ENCODE measurements around the gene SDHB. TPM values are rescaled to one million over a fixed set of nuclear protein-coding genes. Genes with fewer than 3 reads are reported as not detected.

The SDHB gene
- total and polyA plus RNA-seq, 9 of the 15 experiments (the other 6 are each of a cell fraction or from before 2014, with no cell fraction given), result 207 to 554 (median 365) TPM

GRCh38 chr1:16978139-16978538 lies 75.7 kb downstream of the SDHB start (continued):
- TF ChIP-seq ZBTB11 (CRISPR knock-in tag; IDR thresholded peaks at IDR 0.05) (no peak), CAMTA2 (CRISPR knock-in tag; conservative IDR thresholded peaks at IDR 0.05) (no peak), ZNF695 (CRISPR knock-in tag; IDR thresholded peaks at IDR 0.05) (no peak), MBD2 (IDR thresholded peaks at IDR 0.05; ENCODE audit: borderline replicate concordance, low read depth) (no peak), MAFG (tag; conservative IDR thresholded peaks at IDR 0.05) (no peak)

- Histone ChIP-seq H3K27me3 (ENCODE audit: control insufficient read depth in 2 of 2, insufficient read depth in 2 of 2, low read length in 2 of 2) (peaks cover 21 to 29% of the 10 kb centered on the region in 2 experiments; a peak in 4 of 5 replicates), H3K4me3 (no peak overlapping the region), H2AFZ (ENCODE audit: low read depth, low read length) (no peak overlapping the region), H3K36me3 (ENCODE audit: control insufficient read depth, insufficient read depth, low read length) (no peaks in the 10 kb centered on the region), H3K4me1 (replicated peaks in 1 of 2; ENCODE audit: control insufficient read depth in 2 of 2, insufficient read depth in 2 of 2, low read length in 2 of 2) (peaks cover 0 to 45% of the 10 kb centered on the region in 2 experiments; a peak in 2 of 5 replicates), H3K27ac (ENCODE audit: extremely low read depth, low read depth, low read length) (no peak overlapping the region), H4K20me1 (replicated peaks; ENCODE audit: control insufficient read depth, insufficient read depth, low read length) (peaks cover 21% of the 10 kb centered on the region; the same call in 1 of the 2 replicates), H3K9ac (ENCODE audit: insufficient read depth in 1 of 2, low read depth in 2 of 2, low read length in 2 of 2) (peak overlapping the region in 1 of 2 experiments; percentile 52; a peak in 2 of 4 replicates), H3K4me2 (ENCODE audit: insufficient read depth, low read length) (no peak overlapping the region), H3K79me2 (ENCODE audit: control insufficient read depth, insufficient read depth, low read length) (no peaks in the 10 kb centered on the region), H3K9me3 (replicated peaks; ENCODE audit: control insufficient read depth, insufficient read depth, low read depth, low read length) (no peaks in the 10 kb centered on the region), H3K9me1 (ENCODE audit: control insufficient read depth, insufficient read depth, low read length) (no peaks in the 10 kb centered on the region)
- intact Hi-C loops (cut with micrococcal nuclease), result no loop called here
- DNase-seq (ENCODE audit: extremely low read depth in 1 of 4, low spot score in 3 of 4) (no peak), ATAC-seq (no peak), FAIRE-seq (no peak)
- BruUV-seq (replicated peaks), result no TSS peak
- ChIA-PET POLR2A (interaction anchor here (1.0 kb wide), 2 partner anchors 12 to 72 kb away, joined by 5 to 7 read pairs; no protein-coding TSS in a partner anchor), CTCF (ENCODE audit: low intra/inter-chr PET ratio) (no interaction called here)
- TF ChIP-seq ZNF41 (CRISPR knock-in tag; conservative IDR thresholded peaks at IDR 0.05) (no peak), PHB (CRISPR knock-in tag; IDR thresholded peaks at IDR 0.05) (no peak), FUS (optimal IDR thresholded peaks at IDR 0.05; ENCODE audit: low read depth, low read length) (no peak), COPS2 (conservative IDR thresholded peaks at IDR 0.05) (no peak), ZNF431 (CRISPR knock-in tag; IDR thresholded peaks at IDR 0.05) (no peak), POU5F1 (IDR thresholded peaks at IDR 0.05; ENCODE audit: borderline replicate concordance, low read depth, low read length, partially characterized antibody) (no peak), HOXB6 (CRISPR knock-in tag; IDR thresholded peaks at IDR 0.05; ENCODE audit: borderline replicate concordance) (no peak), ZNF232 (CRISPR knock-in tag; IDR thresholded peaks at IDR 0.05) (no peak), GABPB1 (CRISPR knock-in tag; IDR thresholded peaks at IDR 0.05) (no peak), HDAC3 (IDR thresholded peaks at IDR 0.05; ENCODE audit: borderline replicate concordance, partially characterized antibody) (no peak), ZNF253 (CRISPR knock-in tag; conservative IDR thresholded peaks at IDR 0.05) (no peak), SRSF9 (IDR thresholded peaks at IDR 0.05; ENCODE audit: borderline replicate concordance, low read depth, low read length) (no peak), ZNF165 (CRISPR knock-in tag; IDR thresholded peaks at IDR 0.05; ENCODE audit: borderline replicate concordance) (no peak)
- TF ChIP-seq, protein P1, sequence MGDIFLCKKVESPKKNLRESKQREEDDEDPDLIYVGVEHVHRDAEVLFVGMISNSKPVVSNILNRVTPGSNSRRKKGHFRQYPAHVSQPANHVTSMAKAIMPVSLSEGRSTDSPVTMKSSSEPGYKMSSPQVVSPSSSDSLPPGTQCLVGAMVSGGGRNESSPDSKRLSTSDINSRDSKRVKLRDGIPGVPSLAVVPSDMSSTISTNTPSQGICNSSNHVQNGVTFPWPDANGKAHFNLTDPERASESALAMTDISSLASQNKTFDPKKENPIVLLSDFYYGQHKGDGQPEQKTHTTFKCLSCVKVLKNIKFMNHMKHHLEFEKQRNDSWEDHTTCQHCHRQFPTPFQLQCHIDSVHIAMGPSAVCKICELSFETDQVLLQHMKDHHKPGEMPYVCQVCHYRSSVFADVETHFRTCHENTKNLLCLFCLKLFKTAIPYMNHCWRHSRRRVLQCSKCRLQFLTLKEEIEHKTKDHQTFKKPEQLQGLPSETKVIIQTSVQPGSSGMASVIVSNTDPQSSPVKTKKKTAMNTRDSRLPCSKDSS (IDR thresholded peaks at IDR 0.05; ENCODE audit: low read depth, partially characterized antibody), result no peak
- in situ Hi-C loops (cut with MboI), result no loop called here
- WGBS (ENCODE audit: insufficient coverage, low coverage, missing lambda C conversion rate), result 53% methylated on average over 5 of the region's 5 CpGs
Observed at GRCh38 chr1:16977377-16977776, 76.5 kb downstream of the SDHB start.
